Coronary artery (tissue), 2 donors: ENCODE measurements around the gene TMEM192.
A peak's percentile ranks its signal among the peaks of the same experiment; 100 is the strongest.

Source experiments
- DNase-seq: peaks from one replicate; pipeline ENCODE4 v3.0.0-alpha.2; 2017; ENCODE audit warnings: low spot score
- H3K27ac ChIP-seq, 2 donors: fragments of 200-600 bp; sonication (generic); one replicate each; pipeline ENCODE4 v1.5.1; 2016 to 2019
- H3K4me3 ChIP-seq: fragments of 200-600 bp; sonication (generic); 2 replicates; pipeline ENCODE4 v1.5.1; 2016; ENCODE audit warnings: mild to moderate bottlenecking, moderate library complexity
- TF ChIP-seq, protein P1 (sequence below): fragments of 200-600 bp; sonication (generic); IDR thresholded peaks from one replicate; pipeline ENCODE4 v1.5.1; 2019; ENCODE audit warnings: antibody characterized with exemption

The TMEM192 gene

DNA sequence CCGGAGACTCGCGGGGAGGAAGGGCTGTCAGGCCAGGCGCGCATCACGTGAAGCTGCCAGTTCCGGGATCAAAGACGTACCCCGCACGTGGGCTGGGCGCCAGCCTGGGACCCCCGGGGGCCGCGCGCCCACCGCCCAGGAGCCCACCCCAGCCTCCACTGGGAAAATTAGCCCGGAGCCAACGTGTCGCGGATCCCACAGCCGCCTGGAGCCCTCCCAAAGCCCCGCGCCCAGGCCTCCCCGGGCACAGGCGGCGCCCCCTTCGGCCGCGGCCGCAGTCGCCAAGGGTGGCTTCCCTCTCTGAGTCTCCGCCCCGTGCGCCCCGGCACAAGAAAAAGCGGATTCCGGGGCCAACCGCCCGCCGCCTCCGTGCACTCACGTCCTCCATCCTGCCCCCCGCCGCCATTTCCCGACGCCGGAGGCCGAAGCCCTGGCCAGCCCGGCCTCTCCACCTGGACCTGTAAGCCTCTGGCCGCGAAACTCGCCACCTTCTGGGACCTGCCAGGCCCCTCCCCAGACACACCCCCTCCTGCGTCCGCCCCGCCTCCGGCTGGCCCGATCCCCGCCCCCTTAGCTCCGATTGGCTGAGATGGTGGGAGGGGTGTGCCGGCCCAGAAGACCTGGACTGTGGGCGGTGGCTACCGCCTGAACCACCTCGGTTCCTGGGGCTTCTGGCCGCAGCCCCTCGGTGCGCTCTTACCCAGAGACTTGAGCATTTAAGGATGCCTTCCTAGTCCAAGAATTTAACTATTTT lies at the start of gene TMEM192:
TSS of gene TMEM192 (minus strand) at position 493 of the 754 bp plus-strand sequence. CDS start at position 406, 87 bp downstream.
- Histone ChIP-seq H3K27ac (peak within 1 kb of the TSS; percentile 92 to 94), H3K4me3 (peak within 1 kb of the TSS; percentile 81)
- TF ChIP-seq, protein P1, sequence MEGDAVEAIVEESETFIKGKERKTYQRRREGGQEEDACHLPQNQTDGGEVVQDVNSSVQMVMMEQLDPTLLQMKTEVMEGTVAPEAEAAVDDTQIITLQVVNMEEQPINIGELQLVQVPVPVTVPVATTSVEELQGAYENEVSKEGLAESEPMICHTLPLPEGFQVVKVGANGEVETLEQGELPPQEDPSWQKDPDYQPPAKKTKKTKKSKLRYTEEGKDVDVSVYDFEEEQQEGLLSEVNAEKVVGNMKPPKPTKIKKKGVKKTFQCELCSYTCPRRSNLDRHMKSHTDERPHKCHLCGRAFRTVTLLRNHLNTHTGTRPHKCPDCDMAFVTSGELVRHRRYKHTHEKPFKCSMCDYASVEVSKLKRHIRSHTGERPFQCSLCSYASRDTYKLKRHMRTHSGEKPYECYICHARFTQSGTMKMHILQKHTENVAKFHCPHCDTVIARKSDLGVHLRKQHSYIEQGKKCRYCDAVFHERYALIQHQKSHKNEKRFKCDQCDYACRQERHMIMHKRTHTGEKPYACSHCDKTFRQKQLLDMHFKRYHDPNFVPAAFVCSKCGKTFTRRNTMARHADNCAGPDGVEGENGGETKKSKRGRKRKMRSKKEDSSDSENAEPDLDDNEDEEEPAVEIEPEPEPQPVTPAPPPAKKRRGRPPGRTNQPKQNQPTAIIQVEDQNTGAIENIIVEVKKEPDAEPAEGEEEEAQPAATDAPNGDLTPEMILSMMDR: no peak
- peak; percentile 96 for DNase-seq

DNA sequence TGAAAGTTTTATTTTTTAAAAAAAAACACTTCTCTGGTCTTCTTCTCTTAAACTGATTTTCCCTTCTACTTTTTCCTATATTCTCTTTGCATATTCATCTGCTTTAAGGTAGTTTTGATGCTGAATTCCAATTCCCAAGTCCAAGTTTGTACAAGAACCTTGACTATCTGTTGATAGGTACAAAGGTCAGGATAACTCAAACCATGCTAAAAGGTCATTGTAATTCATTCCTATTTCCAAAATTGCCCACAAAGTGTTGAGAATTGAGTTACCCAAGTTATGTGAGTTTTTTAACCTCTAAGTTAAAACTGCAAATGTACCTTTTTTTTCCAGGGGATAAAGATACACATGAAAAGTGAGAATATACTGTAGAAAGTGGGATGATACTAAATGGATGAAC lies 46.1 kb upstream of the TMEM192 start:
- TF ChIP-seq, protein P1: no peak
- Histone ChIP-seq H3K27ac (no peak overlapping the region), H3K4me3 (no peak overlapping the region)
- DNase-seq: no peak

DNA sequence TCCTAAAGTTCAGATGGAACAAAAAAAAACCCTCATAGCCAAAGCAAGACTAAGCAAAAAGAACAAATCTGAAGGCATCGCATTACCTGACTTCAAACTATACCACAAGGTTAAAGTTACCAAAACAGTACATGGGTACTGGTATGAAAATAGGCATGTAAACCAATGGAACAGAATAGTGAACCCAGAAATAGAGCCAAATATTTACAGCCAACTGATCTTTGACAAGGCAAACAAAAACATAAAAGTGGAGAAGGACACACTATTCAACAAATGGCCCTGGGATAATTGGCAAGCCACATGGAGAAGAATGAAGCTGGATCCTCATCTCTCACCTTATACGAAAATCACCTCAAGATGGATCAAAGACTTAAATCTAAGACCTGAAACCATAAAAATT lies 44.2 kb upstream of the TMEM192 start:
- no peak for DNase-seq
- H3K27ac ChIP-seq: no peak overlapping the region
- TF ChIP-seq, protein P1: no peak
- H3K4me3 ChIP-seq: no peak overlapping the region

DNA sequence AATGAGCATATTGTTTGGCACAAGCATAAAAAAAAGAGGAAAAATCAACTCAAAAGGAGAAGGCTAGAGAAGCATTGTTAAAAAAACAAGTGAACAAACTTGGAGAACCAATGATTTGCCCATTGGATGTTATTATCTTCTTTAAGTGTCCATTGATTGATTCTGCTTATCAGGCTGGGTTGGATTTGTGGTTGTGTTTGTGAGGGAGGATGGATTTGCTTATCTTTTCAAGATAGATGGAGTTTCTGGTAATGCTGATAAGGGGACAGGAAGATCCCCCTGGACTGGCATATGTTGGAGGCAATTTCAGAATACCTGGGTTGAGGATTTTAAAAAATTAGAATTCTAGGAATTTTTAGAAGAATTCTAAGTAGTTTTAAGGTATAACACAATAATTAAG lies 41.8 kb upstream of the TMEM192 start:
- no peak overlapping the region for H3K4me3 ChIP-seq
- TF ChIP-seq, protein P1: no peak

DNA sequence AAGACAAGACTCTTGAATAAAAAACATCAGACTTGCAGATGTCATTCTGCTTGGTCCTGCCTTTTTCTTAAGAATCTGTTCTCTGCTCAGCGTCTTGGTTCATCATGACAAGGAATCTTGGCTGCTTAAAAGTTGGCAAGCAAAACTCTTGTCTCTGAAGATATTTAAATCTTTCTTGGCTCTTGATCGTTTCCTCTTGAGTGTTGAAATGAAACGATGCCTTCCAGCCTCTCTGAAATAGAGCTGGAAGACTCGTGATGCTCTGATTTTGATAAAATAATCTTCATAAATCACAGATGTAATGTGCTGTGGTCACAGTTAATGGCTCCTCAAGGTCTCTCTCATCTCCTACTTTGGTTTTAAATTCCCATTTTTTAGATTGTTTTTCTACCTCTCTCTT lies 39.9 kb upstream of the TMEM192 start:
- TF ChIP-seq, protein P1: no peak

More for the DNA sequence above, 41.8 kb upstream of the TMEM192 start:
- no peak overlapping the region for H3K27ac ChIP-seq
- DNase-seq: no peak

DNA sequence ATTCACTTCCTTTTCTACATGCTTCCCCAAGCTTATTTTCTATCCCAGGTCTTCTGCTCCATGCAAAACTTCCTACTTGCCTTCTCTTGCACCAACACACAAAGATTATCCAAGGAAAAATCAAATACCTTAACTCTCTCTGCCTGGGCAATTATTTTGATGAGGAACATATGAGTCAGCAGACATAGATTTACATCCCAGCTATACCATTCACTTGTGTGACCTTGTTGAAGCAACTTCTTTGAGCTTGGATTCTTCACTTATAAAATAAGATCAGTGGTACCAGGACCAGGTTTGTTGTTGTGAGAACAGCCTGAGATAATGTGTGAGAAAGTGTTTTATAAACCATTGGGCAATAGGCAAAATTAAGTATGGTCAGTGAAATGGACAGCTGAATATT lies 39.1 kb upstream of the TMEM192 start:
- Histone ChIP-seq H3K4me3 (no peak overlapping the region), H3K27ac (no peak overlapping the region)
- DNase-seq: no peak
- TF ChIP-seq, protein P1: no peak

More for the DNA sequence above, 39.9 kb upstream of the TMEM192 start:
- Histone ChIP-seq H3K27ac (no peak overlapping the region), H3K4me3 (no peak overlapping the region)
- no peak for DNase-seq

DNA sequence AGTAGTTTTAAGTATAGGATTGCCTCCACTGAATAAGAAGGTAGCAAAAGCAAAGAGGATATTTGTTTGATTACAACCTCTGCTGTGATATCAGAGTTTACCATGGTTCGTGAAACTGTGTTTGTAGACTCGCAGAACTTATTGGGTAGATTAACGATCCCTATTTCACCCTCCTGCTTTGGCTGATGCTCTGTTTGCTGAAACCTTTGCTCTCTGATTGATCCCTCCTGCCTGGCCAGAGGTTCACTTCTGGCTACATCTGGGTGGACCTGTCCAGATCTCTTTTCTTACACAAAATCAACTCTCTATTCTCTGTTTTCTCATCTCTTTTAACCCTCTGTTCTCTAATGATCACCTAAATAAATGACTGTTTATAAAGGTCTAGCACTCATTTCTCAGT lies 37.9 kb upstream of the TMEM192 start:
- TF ChIP-seq, protein P1: no peak
- no peak for DNase-seq
- no peak overlapping the region for H3K4me3 ChIP-seq
- H3K27ac ChIP-seq: no peak overlapping the region
